ENCODE results near the gene DMAP1.

DMAP1 gene

GRCh38 chr1:44260792-44261170, 47.5 kb downstream of the DMAP1 start:
- Mint-ChIP-seq H3K27ac (peak overlapping the region; percentile 25), H3K9me3 (no peaks in the 10 kb centered on the region), H3K27me3 (no peaks in the 10 kb centered on the region), H3K4me3 (no peak overlapping the region), H3K4me1 (peaks cover 10% of the 10 kb centered on the region), H3K36me3 (peaks cover 27% of the 10 kb centered on the region)
- ATAC-seq = no peak

DNA sequence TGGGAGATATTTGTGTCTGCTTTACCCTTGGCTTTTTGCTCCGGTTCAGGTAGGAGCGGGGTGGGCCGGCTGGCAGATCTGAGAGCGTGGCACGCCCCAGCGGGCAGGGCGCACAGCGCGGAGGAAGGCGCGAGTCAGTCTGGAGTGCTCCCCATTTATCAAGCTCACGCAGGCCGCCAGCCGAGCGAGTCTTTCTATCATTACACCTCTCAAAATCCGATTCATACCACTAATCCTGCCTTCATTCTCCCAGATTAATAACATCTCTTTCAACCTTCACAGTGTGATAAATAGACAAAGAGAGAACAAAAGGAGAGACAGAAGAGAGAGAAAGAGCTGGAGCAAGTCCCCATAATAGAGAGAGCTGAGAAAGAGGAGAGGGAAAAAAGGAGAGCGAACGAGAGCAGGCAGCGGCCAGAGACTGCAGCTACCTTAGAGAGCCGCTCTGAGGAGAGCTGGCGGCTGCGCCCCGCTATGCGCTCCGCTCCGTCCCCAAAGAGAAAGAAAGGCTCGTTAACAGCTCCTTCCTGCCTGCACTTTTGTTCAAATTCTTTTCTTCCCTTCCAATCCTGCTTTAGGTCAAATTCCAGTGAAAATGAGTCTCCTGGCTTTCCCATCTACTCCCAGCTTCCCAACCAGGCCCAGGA, 48.0 kb downstream of the DMAP1 start:
- no peaks in the 10 kb centered on the region for H3K9me3 Mint-ChIP-seq
- peak overlapping the region; percentile 25 for H3K27ac Mint-ChIP-seq
- ATAC-seq = no peak
- H3K4me3 Mint-ChIP-seq = no peak overlapping the region
- H3K27me3 Mint-ChIP-seq = no peaks in the 10 kb centered on the region
- peaks cover 28% of the 10 kb centered on the region for H3K36me3 Mint-ChIP-seq
- peaks cover 10% of the 10 kb centered on the region for H3K4me1 Mint-ChIP-seq

DNA sequence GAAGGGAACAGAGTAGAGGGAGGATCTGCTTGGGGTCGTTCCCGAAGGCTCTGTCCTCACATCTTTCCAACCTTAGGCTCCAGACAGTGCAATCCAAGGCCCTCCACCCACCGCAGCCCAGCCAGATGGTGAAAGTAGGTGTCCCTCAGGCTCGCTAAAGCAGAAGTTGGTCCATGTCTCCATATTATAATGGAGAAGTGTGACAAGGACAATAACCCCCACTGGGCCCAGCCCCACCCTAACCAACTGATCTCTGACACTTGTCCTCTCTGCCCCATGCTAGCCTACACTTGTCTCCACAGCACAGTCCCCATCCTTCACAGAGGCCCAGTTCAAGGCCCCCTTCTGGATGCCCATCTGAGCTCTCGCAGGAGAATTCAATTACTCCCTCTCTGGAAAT, 48.7 kb downstream of the DMAP1 start:
- no peak overlapping the region for H3K4me3 Mint-ChIP-seq
- no peaks in the 10 kb centered on the region for H3K27me3 Mint-ChIP-seq
- no peaks in the 10 kb centered on the region for H3K9me3 Mint-ChIP-seq
- peaks cover 28% of the 10 kb centered on the region for H3K36me3 Mint-ChIP-seq
- H3K4me1 Mint-ChIP-seq = peaks cover 10% of the 10 kb centered on the region
- H3K27ac Mint-ChIP-seq = no peak overlapping the region
- ATAC-seq = no peak

GRCh38 chr1:44262414-44262813, 49.1 kb downstream of the DMAP1 start:
- H3K36me3 Mint-ChIP-seq = peaks cover 28% of the 10 kb centered on the region
- H3K4me1 Mint-ChIP-seq = peaks cover 10% of the 10 kb centered on the region
- no peaks in the 10 kb centered on the region for H3K9me3 Mint-ChIP-seq
- ATAC-seq = no peak
- H3K27ac Mint-ChIP-seq = no peak overlapping the region
- no peak overlapping the region for H3K4me3 Mint-ChIP-seq
- no peaks in the 10 kb centered on the region for H3K27me3 Mint-ChIP-seq

DNA sequence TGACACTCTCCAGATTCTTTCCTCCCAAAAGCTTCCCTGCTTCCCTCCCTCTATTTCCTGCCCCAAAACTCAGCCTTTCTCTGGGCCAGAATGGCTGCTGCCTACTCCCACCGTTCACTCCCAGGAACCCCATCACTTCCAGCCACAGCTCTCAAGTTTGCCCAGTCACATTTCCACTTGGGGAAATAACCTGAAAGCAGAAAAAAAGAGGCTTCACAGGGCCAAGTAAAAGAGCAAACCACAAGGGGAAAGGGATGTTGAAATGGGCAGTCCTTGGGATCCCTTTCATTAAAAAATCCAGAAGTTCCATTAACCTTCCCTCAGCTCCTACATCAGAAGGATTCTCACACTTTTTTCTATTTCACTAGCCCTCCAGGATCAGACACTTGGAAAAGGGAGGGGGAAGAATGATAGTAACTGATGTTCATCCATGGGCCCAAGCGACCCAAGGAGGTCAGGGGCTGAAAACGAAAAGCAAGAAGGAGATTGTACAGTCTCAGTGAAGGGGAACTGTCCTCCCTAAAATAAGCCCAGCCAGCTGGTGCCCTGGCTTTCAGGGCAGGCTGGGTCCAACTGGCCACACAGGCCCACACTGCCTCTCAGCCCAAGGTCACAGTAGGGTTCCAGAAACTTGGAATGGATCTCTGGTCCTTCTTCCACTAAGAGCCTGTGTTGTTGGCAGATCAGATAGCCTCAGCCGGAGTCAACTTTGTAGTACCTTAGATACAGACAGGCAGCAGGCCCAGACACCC, 49.7 kb downstream of the DMAP1 start:
- ATAC-seq = no peak
- H3K36me3 Mint-ChIP-seq = peaks cover 28% of the 10 kb centered on the region
- no peaks in the 10 kb centered on the region for H3K9me3 Mint-ChIP-seq
- H3K4me1 Mint-ChIP-seq = peaks cover 10% of the 10 kb centered on the region
- H3K27ac Mint-ChIP-seq = no peak overlapping the region
- H3K4me3 Mint-ChIP-seq = no peak overlapping the region
- H3K27me3 Mint-ChIP-seq = no peaks in the 10 kb centered on the region

- H3K27me3 Mint-ChIP-seq = no peaks in the 10 kb centered on the region
- H3K9me3 Mint-ChIP-seq = no peaks in the 10 kb centered on the region
- peaks cover 10% of the 10 kb centered on the region for H3K4me1 Mint-ChIP-seq
- H3K36me3 Mint-ChIP-seq = peaks cover 23% of the 10 kb centered on the region
- no peak for ATAC-seq
- no peak overlapping the region for H3K27ac Mint-ChIP-seq
- no peak overlapping the region for H3K4me3 Mint-ChIP-seq
These were observed 50.5 kb downstream of the DMAP1 start for GRCh38 chr1:44263568-44264450.

- no peak for ATAC-seq
- Mint-ChIP-seq H3K36me3 (peaks cover 23% of the 10 kb centered on the region), H3K4me1 (peaks cover 10% of the 10 kb centered on the region), H3K9me3 (no peaks in the 10 kb centered on the region), H3K27me3 (no peaks in the 10 kb centered on the region), H3K4me3 (no peak overlapping the region), H3K27ac (no peak overlapping the region)
These were observed 51.1 kb downstream of the DMAP1 start for GRCh38 chr1:44264451-44264771.

GRCh38 chr1:44265656-44266358, 52.5 kb downstream of the DMAP1 start:
- ATAC-seq = no peak
- H3K27me3 Mint-ChIP-seq = no peaks in the 10 kb centered on the region
- H3K9me3 Mint-ChIP-seq = no peaks in the 10 kb centered on the region
- H3K36me3 Mint-ChIP-seq = peaks cover 19% of the 10 kb centered on the region
- H3K27ac Mint-ChIP-seq = no peak overlapping the region
- H3K4me1 Mint-ChIP-seq = peaks cover 8% of the 10 kb centered on the region
- H3K4me3 Mint-ChIP-seq = no peak overlapping the region

- Mint-ChIP-seq H3K4me3 (no peak overlapping the region), H3K27ac (no peak overlapping the region), H3K27me3 (no peaks in the 10 kb centered on the region), H3K9me3 (no peaks in the 10 kb centered on the region), H3K36me3 (peaks cover 19% of the 10 kb centered on the region), H3K4me1 (peaks cover 8% of the 10 kb centered on the region)
- ATAC-seq = no peak
These were observed 53.4 kb downstream of the DMAP1 start for GRCh38 chr1:44266400-44267344.

- ATAC-seq = no peak
- Mint-ChIP-seq H3K27me3 (no peaks in the 10 kb centered on the region), H3K9me3 (no peaks in the 10 kb centered on the region), H3K27ac (no peak overlapping the region), H3K4me1 (peaks cover 8% of the 10 kb centered on the region), H3K4me3 (no peak overlapping the region), H3K36me3 (peaks cover 22% of the 10 kb centered on the region)
These were observed 54.2 kb downstream of the DMAP1 start for GRCh38 chr1:44267438-44267837.

- Mint-ChIP-seq H3K4me3 (no peak overlapping the region), H3K27ac (no peak overlapping the region), H3K9me3 (no peaks in the 10 kb centered on the region), H3K36me3 (peaks cover 22% of the 10 kb centered on the region), H3K27me3 (no peaks in the 10 kb centered on the region), H3K4me1 (peaks cover 8% of the 10 kb centered on the region)
- no peak for ATAC-seq
These were observed 54.8 kb downstream of the DMAP1 start for GRCh38 chr1:44268054-44268453.
